HCEC 1CT (cell line): ENCODE measurements around the gene SLC6A4.
"Not testable (repeated sequence)": the region's sequence is repeated elsewhere in the genome, so short reads cannot be mapped to it uniquely, and the experiment has no call there.

ENCODE experiments used
- DNase-seq: peaks from one replicate; pipeline ENCODE4 v3.0.0-alpha.2; 2017

SLC6A4 gene

GRCh38 chr17:30170415-30170987, 65.0 kb downstream of the SLC6A4 start:
- DNase-seq, result no peak

- no peak for DNase-seq
Measured at GRCh38 chr17:30165960-30166359, 69.5 kb downstream of the SLC6A4 start.

GRCh38 chr17:30165147-30165546, 70.3 kb downstream of the SLC6A4 start:
- DNase-seq, result no peak

DNA sequence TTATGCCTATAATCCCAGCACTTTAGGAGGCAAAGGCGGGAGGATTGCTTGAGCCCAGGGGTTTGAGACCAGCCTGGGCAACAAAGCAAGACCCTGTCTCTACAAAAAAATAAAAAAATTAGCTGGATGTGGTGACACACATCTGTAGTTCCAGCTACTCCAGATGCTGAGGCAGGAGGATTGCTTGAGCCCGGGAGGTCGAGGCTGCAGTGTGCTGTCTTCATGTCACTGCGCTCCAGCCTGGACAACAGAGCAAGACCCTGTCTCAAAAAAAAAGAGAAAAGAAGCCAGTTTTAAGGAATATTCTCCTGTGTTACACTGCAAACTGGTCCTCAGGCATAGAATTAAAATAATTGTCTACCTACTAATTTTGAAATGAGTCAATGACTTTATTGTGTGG, 71.0 kb downstream of the SLC6A4 start:
- no peak for DNase-seq

- DNase-seq, result no peak
Measured at GRCh38 chr17:30161601-30162000, 73.9 kb downstream of the SLC6A4 start.

- DNase-seq, result no peak
Measured at GRCh38 chr17:30160419-30161172, 74.9 kb downstream of the SLC6A4 start.

DNA sequence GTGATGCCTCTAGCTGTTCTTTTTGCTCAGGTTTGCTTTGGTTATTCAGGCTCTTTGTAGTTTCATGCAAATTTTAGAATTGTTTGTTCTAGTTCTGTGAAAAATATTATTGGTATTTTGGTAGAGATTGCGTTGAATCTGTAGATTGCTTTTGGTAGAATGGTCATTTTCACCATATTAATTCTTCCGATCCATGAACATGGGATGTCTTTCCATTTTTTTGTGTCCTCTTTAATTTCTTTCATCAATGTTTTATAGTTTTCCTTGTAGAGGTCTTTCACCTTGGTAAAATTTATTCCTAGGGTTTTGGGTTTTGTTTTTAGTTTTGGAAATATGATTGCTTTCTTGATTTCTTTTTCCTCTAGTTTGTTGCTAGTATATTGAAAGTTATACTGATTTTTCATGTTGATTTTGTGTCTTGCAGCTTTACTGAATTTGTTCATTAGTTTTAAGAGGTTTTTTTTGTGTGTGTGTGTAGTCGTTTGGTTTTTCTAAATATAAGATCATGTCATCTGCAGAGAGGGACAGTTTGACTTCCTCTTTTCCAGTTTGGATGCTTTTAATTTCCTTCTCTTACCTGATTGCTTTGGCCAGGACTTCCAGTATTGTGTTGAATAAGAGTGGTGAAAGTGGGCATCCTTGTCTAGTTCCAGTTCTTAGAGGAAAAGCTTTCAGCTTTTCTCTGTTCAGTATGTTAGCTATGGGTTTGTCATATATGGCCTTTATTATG, 76.4 kb downstream of the SLC6A4 start:
- DNase-seq, result no peak

- no peak for DNase-seq
Measured at GRCh38 chr17:30155389-30155788, 80.1 kb downstream of the SLC6A4 start.

GRCh38 chr17:30153463-30153862, 82.0 kb downstream of the SLC6A4 start:
- DNase-seq, result no peak

GRCh38 chr17:30151471-30151870, 84.0 kb downstream of the SLC6A4 start:
- DNase-seq, result no peak

- DNase-seq, result no peak
Measured at GRCh38 chr17:30148376-30148775, 87.1 kb downstream of the SLC6A4 start.

GRCh38 chr17:30147860-30148259, 87.6 kb downstream of the SLC6A4 start:
- DNase-seq, result not testable (repeated sequence)
